Measurements from ENCODE around the gene SYCP2L.

DNA sequence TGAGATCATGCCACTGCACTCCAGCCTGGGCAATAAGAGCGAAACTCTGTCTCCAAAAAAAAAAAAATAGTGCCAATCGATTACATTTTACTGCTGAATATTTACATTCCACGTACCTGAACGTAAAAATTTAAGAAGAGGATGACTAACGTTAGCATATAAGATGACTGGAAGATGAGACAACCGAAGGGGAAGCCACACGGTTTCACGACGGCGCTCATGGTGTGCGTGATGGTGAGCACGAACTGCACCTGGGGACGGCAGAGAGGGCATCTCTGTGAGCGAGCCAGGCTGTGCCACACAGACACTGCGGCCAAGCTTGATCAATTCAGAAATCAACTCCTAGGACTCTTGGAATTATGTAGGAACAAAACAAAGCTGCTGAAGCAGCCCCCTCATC lies 102.7 kb downstream of the SYCP2L start:
- TF ChIP-seq, protein P1, sequence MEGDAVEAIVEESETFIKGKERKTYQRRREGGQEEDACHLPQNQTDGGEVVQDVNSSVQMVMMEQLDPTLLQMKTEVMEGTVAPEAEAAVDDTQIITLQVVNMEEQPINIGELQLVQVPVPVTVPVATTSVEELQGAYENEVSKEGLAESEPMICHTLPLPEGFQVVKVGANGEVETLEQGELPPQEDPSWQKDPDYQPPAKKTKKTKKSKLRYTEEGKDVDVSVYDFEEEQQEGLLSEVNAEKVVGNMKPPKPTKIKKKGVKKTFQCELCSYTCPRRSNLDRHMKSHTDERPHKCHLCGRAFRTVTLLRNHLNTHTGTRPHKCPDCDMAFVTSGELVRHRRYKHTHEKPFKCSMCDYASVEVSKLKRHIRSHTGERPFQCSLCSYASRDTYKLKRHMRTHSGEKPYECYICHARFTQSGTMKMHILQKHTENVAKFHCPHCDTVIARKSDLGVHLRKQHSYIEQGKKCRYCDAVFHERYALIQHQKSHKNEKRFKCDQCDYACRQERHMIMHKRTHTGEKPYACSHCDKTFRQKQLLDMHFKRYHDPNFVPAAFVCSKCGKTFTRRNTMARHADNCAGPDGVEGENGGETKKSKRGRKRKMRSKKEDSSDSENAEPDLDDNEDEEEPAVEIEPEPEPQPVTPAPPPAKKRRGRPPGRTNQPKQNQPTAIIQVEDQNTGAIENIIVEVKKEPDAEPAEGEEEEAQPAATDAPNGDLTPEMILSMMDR (IDR thresholded peaks at IDR 0.05; ENCODE audit: poor library complexity, severe bottlenecking): no peak
- no peak for TF ChIP-seq POLR2AphosphoS5 (IDR thresholded peaks at IDR 0.05)
- TF ChIP-seq, protein P2, sequence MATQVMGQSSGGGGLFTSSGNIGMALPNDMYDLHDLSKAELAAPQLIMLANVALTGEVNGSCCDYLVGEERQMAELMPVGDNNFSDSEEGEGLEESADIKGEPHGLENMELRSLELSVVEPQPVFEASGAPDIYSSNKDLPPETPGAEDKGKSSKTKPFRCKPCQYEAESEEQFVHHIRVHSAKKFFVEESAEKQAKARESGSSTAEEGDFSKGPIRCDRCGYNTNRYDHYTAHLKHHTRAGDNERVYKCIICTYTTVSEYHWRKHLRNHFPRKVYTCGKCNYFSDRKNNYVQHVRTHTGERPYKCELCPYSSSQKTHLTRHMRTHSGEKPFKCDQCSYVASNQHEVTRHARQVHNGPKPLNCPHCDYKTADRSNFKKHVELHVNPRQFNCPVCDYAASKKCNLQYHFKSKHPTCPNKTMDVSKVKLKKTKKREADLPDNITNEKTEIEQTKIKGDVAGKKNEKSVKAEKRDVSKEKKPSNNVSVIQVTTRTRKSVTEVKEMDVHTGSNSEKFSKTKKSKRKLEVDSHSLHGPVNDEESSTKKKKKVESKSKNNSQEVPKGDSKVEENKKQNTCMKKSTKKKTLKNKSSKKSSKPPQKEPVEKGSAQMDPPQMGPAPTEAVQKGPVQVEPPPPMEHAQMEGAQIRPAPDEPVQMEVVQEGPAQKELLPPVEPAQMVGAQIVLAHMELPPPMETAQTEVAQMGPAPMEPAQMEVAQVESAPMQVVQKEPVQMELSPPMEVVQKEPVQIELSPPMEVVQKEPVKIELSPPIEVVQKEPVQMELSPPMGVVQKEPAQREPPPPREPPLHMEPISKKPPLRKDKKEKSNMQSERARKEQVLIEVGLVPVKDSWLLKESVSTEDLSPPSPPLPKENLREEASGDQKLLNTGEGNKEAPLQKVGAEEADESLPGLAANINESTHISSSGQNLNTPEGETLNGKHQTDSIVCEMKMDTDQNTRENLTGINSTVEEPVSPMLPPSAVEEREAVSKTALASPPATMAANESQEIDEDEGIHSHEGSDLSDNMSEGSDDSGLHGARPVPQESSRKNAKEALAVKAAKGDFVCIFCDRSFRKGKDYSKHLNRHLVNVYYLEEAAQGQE (IDR thresholded peaks at IDR 0.05; ENCODE audit: borderline replicate concordance): no peak
